K562 (cell line): Measurements from ENCODE around the gene COX5A. TPM values are rescaled to one million over a fixed set of nuclear protein-coding genes. Genes with fewer than 3 reads are reported as not detected.

ENCODE experiments used
- CBFA2T3 ChIP-seq: fragments of 450-650 bp; IDR thresholded peaks from 2 replicates; pipeline ENCODE4 v1.6.1; 2017
- CSDE1 ChIP-seq, 2 experiments: fragments of 450-650 bp; IDR thresholded peaks; 2 replicates each; pipeline ENCODE4 v1.6.1; 2016; ENCODE audit warnings: mild to moderate bottlenecking in 1 of 2
- ETV1 ChIP-seq: fragments of 450-650 bp; conservative IDR thresholded peaks from 2 replicates; pipeline ENCODE4 v1.6.1; 2016; ENCODE audit warnings: missing genetic modification characterization, control low read depth, low read depth, missing compliant biosample characterization
- FOXA3 ChIP-seq, 2 experiments: fragments of 450-650 bp in 1 of 2; sonication (generic) in 1 of 2; formaldehyde crosslinking; IDR thresholded peaks in 1 of 2; conservative IDR thresholded peaks in 1 of 2; 2 replicates each; pipeline versions ENCODE4 v1.4.0 to v1.8.0; 2020 to 2022; ENCODE audit warnings: mild to moderate bottlenecking in 2 of 2, missing genetic modification reagents in 1 of 2
- GTF3C2 ChIP-seq: IDR thresholded peaks from 3 replicates; pipeline ENCODE4 v1.6.1; 2011; ENCODE audit warnings: borderline replicate concordance, mild to moderate bottlenecking, moderate library complexity; ENCODE audit not compliant: insufficient read length; ENCODE audit errors: extremely low read depth
- KDM1A ChIP-seq, 2 experiments: fragments of 450-650 bp; IDR thresholded peaks; 2 replicates each; pipeline ENCODE4 v1.6.1; 2016; ENCODE audit warnings: mild to moderate bottlenecking in 2 of 2
- MAFF ChIP-seq: IDR thresholded peaks from 2 replicates; pipeline ENCODE4 v1.6.1; 2012; ENCODE audit warnings: low read length, improper control_type of control experiment
- MYNN ChIP-seq, 2 experiments: sonication (generic); formaldehyde crosslinking in 1 of 2; IDR thresholded peaks; 2 replicates each; pipeline versions ENCODE4 v1.5.0 to v1.6.1; 2016 to 2020; ENCODE audit warnings: antibody characterized with exemption in 1 of 2, missing genetic modification reagents in 1 of 2
- NFATC3 ChIP-seq: fragments of 450-650 bp; IDR thresholded peaks from 2 replicates; pipeline ENCODE4 v1.6.1; 2017; ENCODE audit warnings: mild to moderate bottlenecking
- NFIC ChIP-seq: fragments of 450-650 bp; IDR thresholded peaks from 2 replicates; pipeline ENCODE4 v1.6.1; 2017; ENCODE audit warnings: mild to moderate bottlenecking, inconsistent platforms
- POLR2A ChIP-seq: fragments of 450-650 bp; conservative IDR thresholded peaks from 2 replicates; pipeline ENCODE4 v1.6.1; 2016
- RBM34 ChIP-seq: fragments of 200-400 bp; formaldehyde crosslinking; IDR thresholded peaks from 2 replicates; pipeline ENCODE4 v1.6.1; 2018; ENCODE audit warnings: low read length, borderline replicate concordance; ENCODE audit not compliant: insufficient read depth
- RFX5 ChIP-seq: IDR thresholded peaks from 2 replicates; pipeline ENCODE4 v1.6.1; 2011; ENCODE audit warnings: low read depth, mild to moderate bottlenecking, improper control_type of control experiment, low read length
- SP1 ChIP-seq: sonication (generic); formaldehyde crosslinking; IDR thresholded peaks from 2 replicates; pipeline ENCODE4 v1.8.1; 2022; ENCODE audit warnings: mild to moderate bottlenecking, missing genetic modification reagents
- TAF15 ChIP-seq: fragments of 200-400 bp; formaldehyde crosslinking; IDR thresholded peaks from 2 replicates; pipeline ENCODE4 v1.6.1; 2017; ENCODE audit warnings: mild to moderate bottlenecking, low read depth, low read length, moderate library complexity
- UBTF ChIP-seq, 2 experiments: IDR thresholded peaks; 2 replicates each; pipeline ENCODE4 v1.6.1; 2012; ENCODE audit warnings: improper control_type of control experiment in 2 of 2, low read depth in 2 of 2, low read length in 2 of 2, borderline replicate concordance in 1 of 2
- ZFX ChIP-seq: sonication (generic); formaldehyde crosslinking; IDR thresholded peaks from 2 replicates; pipeline ENCODE4 v1.8.0; 2022; ENCODE audit warnings: mild to moderate bottlenecking, missing genetic modification reagents, moderate library complexity
- ZNF184 ChIP-seq: sonication (generic); formaldehyde crosslinking; IDR thresholded peaks from 2 replicates; pipeline ENCODE4 v1.5.0; 2020; ENCODE audit warnings: missing genetic modification reagents
- ZNF23 ChIP-seq: fragments of 250-450 bp; sonication (Bioruptor Pico); IDR thresholded peaks from 2 replicates; pipeline ENCODE4 v1.4.0; 2020; ENCODE audit warnings: mild to moderate bottlenecking
- ZNF41 ChIP-seq: fragments of 250-450 bp; sonication (Bioruptor Pico); conservative IDR thresholded peaks from 2 replicates; pipeline ENCODE4 v1.4.0; 2020; ENCODE audit warnings: mild to moderate bottlenecking
- polyA plus RNA-seq, 8 experiments: library from polyadenylated mRNA; depleted of rRNA in 4 of 8; stranded (reverse) in 5 of 8; unstranded in 3 of 8; fragments of >200 nt; fragmentation: Nextera tagmentation in 2 of 8; fragmentation: Illumina TruSeq in 1 of 8; extraction: Ambion mirVana in 2 of 8; extraction: Trizol in 1 of 8; gene quantifications; 2 replicates each; pipeline versions ENCODE4 v1.2.1 to v1.2.3, GENCODE V29; 2011 to 2014; ENCODE audit warnings: inconsistent platforms in 1 of 8, missing spikeins in 1 of 8
- total RNA-seq, 7 experiments: library from RNA; depleted of rRNA in 6 of 7; stranded (reverse); fragments of >200 nt in 6 of 7; fragmentation: Illumina TruSeq in 2 of 7; extraction: Trizol in 2 of 7; gene quantifications; 2 replicates each; pipeline versions ENCODE4 v1.2.1 to v1.2.3, GENCODE V29; 2011 to 2021; ENCODE audit warnings: low replicate concordance in 1 of 7
- TF ChIP-seq, protein P1 (sequence below): fragments of 450-650 bp; IDR thresholded peaks from 2 replicates; pipeline ENCODE4 v1.6.1; 2017; ENCODE audit warnings: antibody characterized with exemption, mild to moderate bottlenecking

Gene COX5A
- total and polyA plus RNA-seq, 9 of the 15 experiments (the other 6 are each of a cell fraction or from before 2014, with no cell fraction given): 86.8 to 553 (median 371) TPM

- TF ChIP-seq CSDE1 (IDR thresholded peaks at IDR 0.05) (no peak), CBFA2T3 (peak; percentile 100), ZNF41 (CRISPR knock-in tag) (peak; percentile 71; the same call in 1 of the 2 replicates), GTF3C2 (no peak), NFATC3 (peak; percentile 85; the same call in 1 of the 2 replicates), RFX5 (no peak), NFIC (peak; percentile 96), UBTF (IDR thresholded peaks at IDR 0.05; ENCODE audit: borderline replicate concordance in 1 of 2, low read depth in 2 of 2, low read length in 2 of 2) (no peak), SP1 (CRISPR knock-in tag) (peak; percentile 63), TAF15 (no peak), RBM34 (no peak), POLR2A (no peak), ZFX (CRISPR knock-in tag) (no peak), KDM1A (IDR thresholded peaks at IDR 0.05) (peak; percentile 100), ZNF23 (CRISPR knock-in tag) (peak; percentile 58; the same call in 1 of the 2 replicates), FOXA3 (CRISPR knock-in tag; conservative IDR thresholded peaks at IDR 0.05 in 1 of 2, IDR thresholded peaks at IDR 0.05 in 1 of 2) (0 out of 4 replicates have a peak, but pooled peaks of 1 of the 2 experiments have one; percentile 51), MAFF (peak; percentile 31; the same call in 1 of the 2 replicates), ZNF184 (CRISPR knock-in tag) (no peak), MYNN (IDR thresholded peaks at IDR 0.05) (peak; percentile 93), MYNN (CRISPR knock-in tag; IDR thresholded peaks at IDR 0.05) (no peak), ETV1 (tag) (0 out of 2 replicates have a peak, but pooled peaks have one; percentile 71)
- TF ChIP-seq, protein P1, sequence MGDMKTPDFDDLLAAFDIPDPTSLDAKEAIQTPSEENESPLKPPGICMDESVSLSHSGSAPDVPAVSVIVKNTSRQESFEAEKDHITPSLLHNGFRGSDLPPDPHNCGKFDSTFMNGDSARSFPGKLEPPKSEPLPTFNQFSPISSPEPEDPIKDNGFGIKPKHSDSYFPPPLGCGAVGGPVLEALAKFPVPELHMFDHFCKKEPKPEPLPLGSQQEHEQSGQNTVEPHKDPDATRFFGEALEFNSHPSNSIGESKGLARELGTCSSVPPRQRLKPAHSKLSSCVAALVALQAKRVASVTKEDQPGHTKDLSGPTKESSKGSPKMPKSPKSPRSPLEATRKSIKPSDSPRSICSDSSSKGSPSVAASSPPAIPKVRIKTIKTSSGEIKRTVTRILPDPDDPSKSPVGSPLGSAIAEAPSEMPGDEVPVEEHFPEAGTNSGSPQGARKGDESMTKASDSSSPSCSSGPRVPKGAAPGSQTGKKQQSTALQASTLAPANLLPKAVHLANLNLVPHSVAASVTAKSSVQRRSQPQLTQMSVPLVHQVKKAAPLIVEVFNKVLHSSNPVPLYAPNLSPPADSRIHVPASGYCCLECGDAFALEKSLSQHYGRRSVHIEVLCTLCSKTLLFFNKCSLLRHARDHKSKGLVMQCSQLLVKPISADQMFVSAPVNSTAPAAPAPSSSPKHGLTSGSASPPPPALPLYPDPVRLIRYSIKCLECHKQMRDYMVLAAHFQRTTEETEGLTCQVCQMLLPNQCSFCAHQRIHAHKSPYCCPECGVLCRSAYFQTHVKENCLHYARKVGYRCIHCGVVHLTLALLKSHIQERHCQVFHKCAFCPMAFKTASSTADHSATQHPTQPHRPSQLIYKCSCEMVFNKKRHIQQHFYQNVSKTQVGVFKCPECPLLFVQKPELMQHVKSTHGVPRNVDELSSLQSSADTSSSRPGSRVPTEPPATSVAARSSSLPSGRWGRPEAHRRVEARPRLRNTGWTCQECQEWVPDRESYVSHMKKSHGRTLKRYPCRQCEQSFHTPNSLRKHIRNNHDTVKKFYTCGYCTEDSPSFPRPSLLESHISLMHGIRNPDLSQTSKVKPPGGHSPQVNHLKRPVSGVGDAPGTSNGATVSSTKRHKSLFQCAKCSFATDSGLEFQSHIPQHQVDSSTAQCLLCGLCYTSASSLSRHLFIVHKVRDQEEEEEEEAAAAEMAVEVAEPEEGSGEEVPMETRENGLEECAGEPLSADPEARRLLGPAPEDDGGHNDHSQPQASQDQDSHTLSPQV: no peak
These were observed 16.6 kb upstream of the COX5A start (continued) for GRCh38 chr15:74954515-74954914.
